H9 (cell line): ENCODE results near the gene ATF7. TPM values are rescaled to one million over a fixed set of nuclear protein-coding genes. Genes with fewer than 3 reads are reported as not detected.

Experiments used
- DNase-seq: peaks from one replicate; pipeline ENCODE4 v3.0.0-alpha.2; 2017
- H2AFZ ChIP-seq: one replicate; pipeline ENCODE4 v1.6.1; 2013; ENCODE audit warnings: mild to moderate bottlenecking, low read length, control low read depth, moderate library complexity
- H2AK5ac ChIP-seq: 2 replicates; pipeline ENCODE4 v1.6.1; 2013; ENCODE audit warnings: low read length, control low read depth, mixed read lengths; ENCODE audit not compliant: insufficient read length
- H2BK120ac ChIP-seq: one replicate; pipeline ENCODE4 v1.6.1; 2013; ENCODE audit warnings: low read depth, mild to moderate bottlenecking, low read length, control low read depth, inconsistent platforms; ENCODE audit not compliant: poor library complexity, severe bottlenecking
- H2BK12ac ChIP-seq: 2 replicates; pipeline ENCODE4 v1.6.1; 2013; ENCODE audit warnings: low read length, control low read depth, mixed read lengths, low read depth; ENCODE audit not compliant: insufficient read length
- H2BK15ac ChIP-seq: 2 replicates; pipeline ENCODE4 v1.6.1; 2013; ENCODE audit warnings: low read depth, low read length, control low read depth
- H2BK20ac ChIP-seq: one replicate; pipeline ENCODE4 v1.6.1; 2013; ENCODE audit warnings: low read depth, mild to moderate bottlenecking, low read length, control low read depth, inconsistent platforms; ENCODE audit not compliant: poor library complexity, severe bottlenecking
- H2BK5ac ChIP-seq: 2 replicates; pipeline ENCODE4 v1.6.1; 2013; ENCODE audit warnings: low read length, control low read depth, mixed read lengths; ENCODE audit not compliant: insufficient read length
- H3K14ac ChIP-seq: 2 replicates; pipeline ENCODE4 v1.6.1; 2013; ENCODE audit warnings: low read length, control low read depth; ENCODE audit not compliant: insufficient read depth
- H3K18ac ChIP-seq: 2 replicates; pipeline ENCODE4 v1.6.1; 2013; ENCODE audit warnings: low read depth, mild to moderate bottlenecking, mixed read lengths, low read length, control low read depth; ENCODE audit not compliant: insufficient read length
- H3K23ac ChIP-seq: 2 replicates; pipeline ENCODE4 v1.6.1; 2013; ENCODE audit warnings: low read length, control low read depth, mixed read lengths, low read depth; ENCODE audit not compliant: insufficient read length
- H3K23me2 ChIP-seq: 2 replicates; pipeline ENCODE4 v1.6.1; 2013; ENCODE audit warnings: low read depth, mild to moderate bottlenecking, mixed read lengths, low read length, control low read depth; ENCODE audit not compliant: insufficient read length, poor library complexity, severe bottlenecking
- H3K27ac ChIP-seq: 2 replicates; pipeline ENCODE4 v1.5.1; 2013; ENCODE audit warnings: low read length, control low read depth, mixed read lengths, low read depth; ENCODE audit not compliant: insufficient read length
- H3K27me3 ChIP-seq: 2 replicates; pipeline ENCODE4 v1.6.1; 2013; ENCODE audit warnings: low read length, control low read depth, inconsistent platforms; ENCODE audit not compliant: insufficient read depth
- H3K4ac ChIP-seq: 2 replicates; pipeline ENCODE4 v1.6.1; 2013; ENCODE audit warnings: low read depth, mild to moderate bottlenecking, control low read depth, inconsistent platforms, low read length, moderate library complexity
- H3K4me1 ChIP-seq: 2 replicates; pipeline ENCODE4 v1.6.1; 2013; ENCODE audit warnings: low read length, control low read depth, inconsistent platforms; ENCODE audit not compliant: insufficient read depth
- H3K4me2 ChIP-seq: 2 replicates; pipeline ENCODE4 v1.6.1; 2013; ENCODE audit warnings: low read length, control low read depth, mixed read lengths; ENCODE audit not compliant: insufficient read length, insufficient read depth
- H3K56ac ChIP-seq: 2 replicates; pipeline ENCODE4 v1.6.1; 2013; ENCODE audit warnings: low read depth, mild to moderate bottlenecking, mixed read lengths, low read length, control low read depth; ENCODE audit not compliant: insufficient read length
- H3K79me1 ChIP-seq: 2 replicates; pipeline ENCODE4 v1.6.1; 2013; ENCODE audit warnings: low read depth, mild to moderate bottlenecking, moderate library complexity, low read length, control low read depth, inconsistent platforms; ENCODE audit not compliant: insufficient read depth, poor library complexity, severe bottlenecking
- H3K79me2 ChIP-seq: 2 replicates; pipeline ENCODE4 v1.6.1; 2013; ENCODE audit warnings: low read length, control low read depth, inconsistent platforms; ENCODE audit not compliant: insufficient read depth
- H3K9ac ChIP-seq: 2 replicates; pipeline ENCODE4 v1.6.1; 2013; ENCODE audit warnings: low read length, control low read depth, mixed read lengths; ENCODE audit not compliant: insufficient read length; ENCODE audit errors: extremely low read depth
- H3K9me3 ChIP-seq: one replicate; pipeline ENCODE4 v1.6.1; 2013; ENCODE audit warnings: low read depth, low read length, inconsistent platforms; ENCODE audit not compliant: control insufficient read depth
- H3T11ph ChIP-seq: one replicate; pipeline ENCODE4 v1.6.1; 2013; ENCODE audit warnings: mild to moderate bottlenecking, low read length, control low read depth, inconsistent platforms
- H4K20me1 ChIP-seq: one replicate; pipeline ENCODE4 v1.6.1; 2013; ENCODE audit not compliant: control insufficient read depth, insufficient read length, insufficient read depth
- H4K5ac ChIP-seq: 2 replicates; pipeline ENCODE4 v1.6.1; 2013; ENCODE audit warnings: low read depth, mild to moderate bottlenecking, mixed read lengths, low read length, control low read depth; ENCODE audit not compliant: insufficient read length
- H4K8ac ChIP-seq: replicated peaks from 2 replicates; pipeline ENCODE4 v1.6.1; 2013; ENCODE audit warnings: low read length, control low read depth, mixed read lengths, low read depth; ENCODE audit not compliant: insufficient read length
- H4K91ac ChIP-seq: 2 replicates; pipeline ENCODE4 v1.6.1; 2013; ENCODE audit warnings: low read depth, mild to moderate bottlenecking, moderate library complexity, mixed read lengths, low read length, control low read depth; ENCODE audit not compliant: insufficient read length
- H3K27ac Mint-ChIP-seq, 3 experiments: 2 replicates in 2 of 3; 3 replicates in 1 of 3; pipeline ENCODE4 v1.8.0; 2020 to 2021; ENCODE audit warnings: mixed read lengths in 3 of 3, mild to moderate bottlenecking in 1 of 3, moderate library complexity in 1 of 3
- H3K27me3 Mint-ChIP-seq: 2 replicates; pipeline ENCODE4 v1.8.0; 2021; ENCODE audit warnings: low read depth, mild to moderate bottlenecking, moderate library complexity, mixed read lengths
- H3K36me3 Mint-ChIP-seq, 3 experiments: 2 replicates in 2 of 3; 3 replicates in 1 of 3; pipeline ENCODE4 v1.8.0; 2020 to 2021; ENCODE audit warnings: low read depth in 3 of 3, mixed read lengths in 3 of 3; ENCODE audit not compliant: insufficient read depth in 1 of 3
- H3K4me1 Mint-ChIP-seq, 2 experiments: 2 replicates each; pipeline ENCODE4 v1.8.0; 2020; ENCODE audit warnings: mixed read lengths in 2 of 2
- H3K4me3 Mint-ChIP-seq, 2 experiments: 2 replicates in 1 of 2; 3 replicates in 1 of 2; pipeline ENCODE4 v1.8.0; 2020 to 2021; ENCODE audit warnings: mild to moderate bottlenecking in 2 of 2, mixed read lengths in 2 of 2, moderate library complexity in 1 of 2
- H3K9me3 Mint-ChIP-seq, 2 experiments: 2 replicates in 1 of 2; 3 replicates in 1 of 2; pipeline ENCODE4 v1.8.0; 2020; ENCODE audit warnings: mild to moderate bottlenecking in 2 of 2, mixed read lengths in 2 of 2, moderate library complexity in 1 of 2
- CTCF ChIP-seq: fragments of 200-600 bp; sonication (generic); conservative IDR thresholded peaks from 3 replicates; pipeline ENCODE4 v1.8.0; 2021; ENCODE audit warnings: antibody characterized with exemption, mild to moderate bottlenecking
- WGBS: extraction: QIAGEN DNeasy Blood & Tissue Kit; methylation state at CpG from one replicate; pipeline ENCODE4 v1.1.7; 2013; ENCODE audit warnings: missing lambda C conversion rate, low lambda C conversion rate, mixed read lengths; ENCODE audit not compliant: insufficient read length; ENCODE audit errors: extremely low coverage; 5-methylcytosine and 5-hydroxymethylcytosine counted together
- total RNA-seq: library from RNA; stranded (reverse); gene quantifications from 2 replicates; pipeline ENCODE4 v1.2.1, GENCODE V29; 2021

Gene ATF7
- total RNA-seq, 1 experiment from 2014 or later = 17.7 TPM

GRCh38 chr12:53530920-53531319 is 95.3 kb downstream of the ATF7 start:
- H3K36me3 Mint-ChIP-seq = peaks cover 12 to 43% (median 36%) of the 10 kb centered on the region in 3 experiments; a peak in 6 of 7 replicates
- no peak overlapping the region for H3K4me3 Mint-ChIP-seq
- Histone ChIP-seq H2AFZ (no peak overlapping the region), H3K23ac (no peak overlapping the region), H4K91ac (no peak overlapping the region), H4K20me1 (no peaks in the 10 kb centered on the region), H3K9me3 (no peaks in the 10 kb centered on the region), H3K4ac (no peak overlapping the region), H2BK12ac (no peak overlapping the region), H4K8ac (no peak overlapping the region), H3K18ac (no peak overlapping the region), H2BK5ac (no peak overlapping the region), H2BK20ac (no peak overlapping the region), H3K23me2 (no peaks in the 10 kb centered on the region), H3K27me3 (no peaks in the 10 kb centered on the region), H3K79me2 (no peaks in the 10 kb centered on the region), H3K14ac (no peak overlapping the region), H3K79me1 (no peaks in the 10 kb centered on the region), H2BK15ac (no peak overlapping the region), H3K4me2 (no peak overlapping the region), H3T11ph (no peak overlapping the region), H3K9ac (no peak overlapping the region), H3K27ac (no peak overlapping the region), H3K56ac (no peak overlapping the region), H3K4me1 (no peaks in the 10 kb centered on the region), H2BK120ac (no peak overlapping the region), H4K5ac (no peak overlapping the region), H2AK5ac (no peak overlapping the region)
- DNase-seq = no peak
- no peaks in the 10 kb centered on the region for H3K27me3 Mint-ChIP-seq
- no CpG with 5 or more reads among the region's 4 CpGs for WGBS
- no peaks in the 10 kb centered on the region for H3K4me1 Mint-ChIP-seq
- TF ChIP-seq CTCF = no peak
- H3K27ac Mint-ChIP-seq = no peak overlapping the region
- no peaks in the 10 kb centered on the region for H3K9me3 Mint-ChIP-seq
